Type B pancreatic cell (in vitro differentiated cells): Measurements from ENCODE around the gene TRIM67. TPM values are rescaled to one million over a fixed set of nuclear protein-coding genes. Genes with fewer than 3 reads are reported as not detected.

Source experiments
- DNase-seq: peaks from one replicate; pipeline ENCODE4 v3.0.0; 2021; ENCODE audit warnings: mixed read lengths; ENCODE audit not compliant: unreplicated experiment; ENCODE audit errors: extremely low spot score
- H3K27ac Mint-ChIP-seq: 2 replicates; pipeline ENCODE4 v1.8.0; 2021; ENCODE audit warnings: mild to moderate bottlenecking, mixed read lengths
- H3K27me3 Mint-ChIP-seq: 2 replicates; pipeline ENCODE4 v1.8.0; 2021; ENCODE audit warnings: mixed read lengths
- H3K36me3 Mint-ChIP-seq: 2 replicates; pipeline ENCODE4 v1.8.0; 2021; ENCODE audit warnings: mixed read lengths
- H3K4me1 Mint-ChIP-seq: one replicate; pipeline ENCODE4 v1.8.0; 2021; ENCODE audit warnings: mixed read lengths; ENCODE audit not compliant: unreplicated experiment
- H3K4me3 Mint-ChIP-seq: 2 replicates; pipeline ENCODE4 v1.8.0; 2021; ENCODE audit warnings: mild to moderate bottlenecking, mixed read lengths
- H3K9me3 Mint-ChIP-seq: 2 replicates; pipeline ENCODE4 v1.8.0; 2021; ENCODE audit warnings: mixed read lengths
- total RNA-seq: library from RNA; stranded (reverse); gene quantifications from 2 replicates; pipeline ENCODE4 v1.2.1, GENCODE V29; 2021; ENCODE audit warnings: low replicate concordance
- TF ChIP-seq, protein P1 (sequence below): fragments of 200-600 bp; sonication (generic); conservative IDR thresholded peaks from 2 replicates; pipeline ENCODE4 v1.5.0; 2021; ENCODE audit warnings: antibody characterized with exemption, mild to moderate bottlenecking

Gene TRIM67
- total RNA-seq, 1 donor from 2014 or later, result 0.65 TPM

DNA sequence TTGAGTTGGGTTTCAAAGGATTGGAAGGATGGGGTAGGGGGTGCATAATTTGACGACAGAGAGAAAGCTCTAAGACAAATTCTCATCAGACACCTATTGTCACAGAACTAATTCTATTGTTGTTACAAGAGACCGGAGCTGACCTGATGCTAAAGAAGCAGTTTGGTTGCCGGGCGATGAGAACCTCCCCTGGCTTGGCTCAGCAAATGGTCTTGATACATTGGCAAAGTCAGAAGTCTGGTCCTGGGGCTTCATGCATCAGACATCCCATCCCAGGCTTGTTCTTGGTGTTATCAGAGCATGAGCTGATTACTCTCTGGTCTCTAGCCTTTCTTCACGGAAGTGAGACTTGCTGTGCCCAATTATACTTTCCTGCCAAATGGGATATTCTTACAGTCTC lies 15.4 kb downstream of the TRIM67 start:
- H3K27me3 Mint-ChIP-seq, result peaks cover 72% of the 10 kb centered on the region
- no peaks in the 10 kb centered on the region for H3K4me1 Mint-ChIP-seq
- no peaks in the 10 kb centered on the region for H3K36me3 Mint-ChIP-seq
- H3K4me3 Mint-ChIP-seq, result no peak overlapping the region
- H3K27ac Mint-ChIP-seq, result no peak overlapping the region
- TF ChIP-seq, protein P1, sequence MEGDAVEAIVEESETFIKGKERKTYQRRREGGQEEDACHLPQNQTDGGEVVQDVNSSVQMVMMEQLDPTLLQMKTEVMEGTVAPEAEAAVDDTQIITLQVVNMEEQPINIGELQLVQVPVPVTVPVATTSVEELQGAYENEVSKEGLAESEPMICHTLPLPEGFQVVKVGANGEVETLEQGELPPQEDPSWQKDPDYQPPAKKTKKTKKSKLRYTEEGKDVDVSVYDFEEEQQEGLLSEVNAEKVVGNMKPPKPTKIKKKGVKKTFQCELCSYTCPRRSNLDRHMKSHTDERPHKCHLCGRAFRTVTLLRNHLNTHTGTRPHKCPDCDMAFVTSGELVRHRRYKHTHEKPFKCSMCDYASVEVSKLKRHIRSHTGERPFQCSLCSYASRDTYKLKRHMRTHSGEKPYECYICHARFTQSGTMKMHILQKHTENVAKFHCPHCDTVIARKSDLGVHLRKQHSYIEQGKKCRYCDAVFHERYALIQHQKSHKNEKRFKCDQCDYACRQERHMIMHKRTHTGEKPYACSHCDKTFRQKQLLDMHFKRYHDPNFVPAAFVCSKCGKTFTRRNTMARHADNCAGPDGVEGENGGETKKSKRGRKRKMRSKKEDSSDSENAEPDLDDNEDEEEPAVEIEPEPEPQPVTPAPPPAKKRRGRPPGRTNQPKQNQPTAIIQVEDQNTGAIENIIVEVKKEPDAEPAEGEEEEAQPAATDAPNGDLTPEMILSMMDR, result no peak
- H3K9me3 Mint-ChIP-seq, result no peaks in the 10 kb centered on the region
- no peak for DNase-seq

- no peaks in the 10 kb centered on the region for H3K9me3 Mint-ChIP-seq
- no peak overlapping the region for H3K27ac Mint-ChIP-seq
- H3K4me3 Mint-ChIP-seq, result no peak overlapping the region
- H3K36me3 Mint-ChIP-seq, result no peaks in the 10 kb centered on the region
- peaks cover 73% of the 10 kb centered on the region for H3K27me3 Mint-ChIP-seq
- DNase-seq, result no peak
- TF ChIP-seq, protein P1, result no peak
- no peaks in the 10 kb centered on the region for H3K4me1 Mint-ChIP-seq
Observed at GRCh38 chr1:231177936-231178335, 16.1 kb downstream of the TRIM67 start.

DNA sequence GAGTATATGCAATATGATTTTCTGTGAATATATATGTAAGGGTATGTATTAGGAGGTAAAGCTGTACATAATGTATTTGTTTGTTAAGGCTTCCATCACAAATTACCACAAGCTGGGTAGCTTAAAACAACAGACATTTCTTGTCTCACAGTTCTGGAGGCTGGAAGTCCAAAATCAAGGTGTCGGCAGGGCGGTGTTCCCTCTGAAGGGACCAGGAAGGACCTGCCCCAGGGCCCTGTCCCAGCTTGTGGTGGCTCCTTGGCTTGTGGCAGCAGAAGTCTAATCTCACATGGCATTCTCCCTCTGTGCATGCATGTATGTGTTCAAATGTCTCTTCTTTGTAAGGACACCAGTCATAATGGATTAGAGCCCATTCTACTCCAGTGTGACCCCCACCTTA lies 17.1 kb downstream of the TRIM67 start:
- Mint-ChIP-seq H3K9me3 (no peaks in the 10 kb centered on the region), H3K36me3 (no peaks in the 10 kb centered on the region), H3K27ac (no peak overlapping the region), H3K27me3 (peaks cover 71% of the 10 kb centered on the region), H3K4me3 (no peak overlapping the region), H3K4me1 (no peaks in the 10 kb centered on the region)
- TF ChIP-seq, protein P1, result no peak
- no peak for DNase-seq

DNA sequence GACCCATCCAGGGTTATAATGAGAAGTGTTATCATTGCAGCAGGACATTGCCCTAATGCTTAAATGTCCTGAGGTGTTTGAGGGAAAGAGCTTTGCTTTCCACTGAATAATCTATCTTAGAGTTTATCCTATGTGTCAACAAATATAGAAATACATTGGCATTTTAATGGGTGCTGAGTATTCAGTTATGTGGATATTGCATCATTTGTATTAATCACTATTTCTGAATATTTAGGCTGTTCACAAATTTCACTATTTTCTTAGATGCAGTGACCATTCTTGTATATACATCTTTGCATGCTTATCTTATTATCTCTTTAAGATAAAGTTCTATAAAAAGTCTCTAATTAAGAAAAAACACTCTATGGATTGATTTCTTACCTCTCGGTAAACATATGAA lies 18.2 kb downstream of the TRIM67 start:
- Mint-ChIP-seq H3K4me1 (no peaks in the 10 kb centered on the region), H3K27ac (no peak overlapping the region), H3K27me3 (peaks cover 71% of the 10 kb centered on the region), H3K9me3 (no peaks in the 10 kb centered on the region), H3K36me3 (no peaks in the 10 kb centered on the region), H3K4me3 (no peak overlapping the region)
- TF ChIP-seq, protein P1, result no peak
- DNase-seq, result no peak

GRCh38 chr1:231181271-231181670 lies 19.4 kb downstream of the TRIM67 start:
- Mint-ChIP-seq H3K9me3 (no peaks in the 10 kb centered on the region), H3K36me3 (no peaks in the 10 kb centered on the region), H3K27ac (no peak overlapping the region), H3K4me3 (no peak overlapping the region), H3K4me1 (no peaks in the 10 kb centered on the region), H3K27me3 (peaks cover 68% of the 10 kb centered on the region)
- no peak for DNase-seq
- TF ChIP-seq, protein P1, result no peak

- Mint-ChIP-seq H3K36me3 (no peaks in the 10 kb centered on the region), H3K27ac (no peak overlapping the region), H3K4me3 (no peak overlapping the region), H3K27me3 (peaks cover 68% of the 10 kb centered on the region), H3K4me1 (no peaks in the 10 kb centered on the region), H3K9me3 (no peaks in the 10 kb centered on the region)
- no peak for DNase-seq
- TF ChIP-seq, protein P1, result no peak
Observed at GRCh38 chr1:231182317-231182716, 20.5 kb downstream of the TRIM67 start.
